OCI-LY3 (cell line): Measurements from ENCODE around the gene LAMTOR1.

Source experiments
- H2AFZ ChIP-seq: fragments of 200-600, 300-600 bp; shearing (Covaris generic); 2 replicates; pipeline ENCODE4 v1.6.0; 2014; ENCODE audit warnings: antibody characterized with exemption, low read depth, low read length
- H3K27ac ChIP-seq: fragments of 200-600, 300-600 bp; sonication (generic); 2 replicates; pipeline ENCODE4 v1.5.1; 2014; ENCODE audit warnings: mild to moderate bottlenecking, low read length, moderate library complexity, mixed read lengths
- H3K27me3 ChIP-seq: fragments of 200-600, 300-600 bp; sonication (generic); 2 replicates; pipeline ENCODE4 v1.6.1; 2014; ENCODE audit warnings: low read depth, low read length, mixed read lengths
- H3K36me3 ChIP-seq: fragments of 200-600, 300-600 bp; sonication (generic); replicated peaks from 2 replicates; pipeline ENCODE3; 2014; ENCODE audit warnings: low read depth, low read length, mixed read lengths
- H3K4me1 ChIP-seq: fragments of 300-600, 200-600 bp; sonication (generic); 2 replicates; pipeline ENCODE4 v1.6.1; 2014; ENCODE audit warnings: low read length, mixed read lengths
- H3K4me2 ChIP-seq: fragments of 200-600, 300-600 bp; sonication (generic); 2 replicates; pipeline ENCODE4 v1.6.1; 2014; ENCODE audit warnings: low read length, mixed read lengths
- H3K4me3 ChIP-seq: fragments of 300-600, 200-600 bp; sonication (generic); 2 replicates; pipeline ENCODE4 v1.5.1; 2014; ENCODE audit warnings: antibody characterized with exemption, mild to moderate bottlenecking, low read length, moderate library complexity
- H3K79me2 ChIP-seq: fragments of 300-600, 200-600 bp; shearing (Covaris generic); 2 replicates; pipeline ENCODE4 v1.6.1; 2014; ENCODE audit warnings: mild to moderate bottlenecking, low read length, mixed read lengths
- H3K9ac ChIP-seq: fragments of 300-600, 200-600 bp; shearing (Covaris generic); 2 replicates; pipeline ENCODE4 v1.6.0; 2014; ENCODE audit warnings: mild to moderate bottlenecking, low read length, moderate library complexity
- H3K9me3 ChIP-seq: fragments of 200-600, 300-600 bp; shearing (Covaris generic); 2 replicates; pipeline ENCODE4 v1.6.1; 2014; ENCODE audit warnings: low read length, mixed read lengths; ENCODE audit not compliant: insufficient read depth
- H4K20me1 ChIP-seq: fragments of 200-600, 300-600 bp; sonication (generic); 2 replicates; pipeline ENCODE4 v1.6.1; 2016; ENCODE audit warnings: low read length, mixed read lengths; ENCODE audit not compliant: insufficient read depth
- CTCF ChIP-seq: fragments of 200-600, 300-600 bp; sonication (generic); IDR thresholded peaks from 2 replicates; pipeline ENCODE4 v1.5.1; 2014; ENCODE audit warnings: antibody characterized with exemption, low read length, low read depth
- EZH2phosphoT487 ChIP-seq: fragments of 200-600 bp; shearing (Covaris generic); IDR thresholded peaks from 2 replicates; pipeline ENCODE4 v1.6.1; 2018; ENCODE audit warnings: antibody characterized with exemption, mixed run types, low read depth

LAMTOR1 gene

GRCh38 chr11:72081184-72081644, 21.9 kb downstream of the LAMTOR1 start:
- peaks cover 30% of the 10 kb centered on the region for H3K4me1 ChIP-seq
- no peaks in the 10 kb centered on the region for H3K9me3 ChIP-seq
- H2AFZ ChIP-seq = peak overlapping the region; percentile 93
- no peaks in the 10 kb centered on the region for H3K27me3 ChIP-seq
- no peaks in the 10 kb centered on the region for H4K20me1 ChIP-seq
- H3K27ac ChIP-seq = peak overlapping the region; percentile 39; the same call in 1 of the 2 replicates
- H3K79me2 ChIP-seq = peaks cover 38% of the 10 kb centered on the region
- H3K9ac ChIP-seq = peak overlapping the region; percentile 76
- H3K4me2 ChIP-seq = peak overlapping the region; percentile 86
- peak overlapping the region; percentile 86 for H3K4me3 ChIP-seq
- TF ChIP-seq EZH2phosphoT487 (no peak), CTCF (no peak)
- no peaks in the 10 kb centered on the region for H3K36me3 ChIP-seq

- no peak for TF ChIP-seq EZH2phosphoT487
- Histone ChIP-seq H3K27ac (peak within 1 kb of the TSS; percentile 69), H2AFZ (peak within 1 kb of the TSS; percentile 93), H3K9ac (peak within 1 kb of the TSS; percentile 76), H3K4me1 (peaks cover 30% of the 10 kb centered on the region), H3K79me2 (peaks cover 45% of the 10 kb centered on the region), H4K20me1 (no peaks in the 10 kb centered on the region), H3K4me2 (peak within 1 kb of the TSS; percentile 86), H3K27me3 (no peaks in the 10 kb centered on the region), H3K4me3 (peak within 1 kb of the TSS; percentile 86), H3K9me3 (no peaks in the 10 kb centered on the region), H3K36me3 (peaks cover 4% of the 10 kb centered on the region)
These were observed 22.5 kb downstream of the LAMTOR1 start, which contains the start of the genes LRRC51 and NUMA1 for GRCh38 chr11:72080326-72081183. TSS of gene LRRC51 (plus strand) at chr11:72080850. CDS start at chr11:72089084, 8,234 bp downstream. TSS of gene NUMA1 (minus strand) at chr11:72080542. CDS start at chr11:72035943, 44,599 bp downstream.

DNA sequence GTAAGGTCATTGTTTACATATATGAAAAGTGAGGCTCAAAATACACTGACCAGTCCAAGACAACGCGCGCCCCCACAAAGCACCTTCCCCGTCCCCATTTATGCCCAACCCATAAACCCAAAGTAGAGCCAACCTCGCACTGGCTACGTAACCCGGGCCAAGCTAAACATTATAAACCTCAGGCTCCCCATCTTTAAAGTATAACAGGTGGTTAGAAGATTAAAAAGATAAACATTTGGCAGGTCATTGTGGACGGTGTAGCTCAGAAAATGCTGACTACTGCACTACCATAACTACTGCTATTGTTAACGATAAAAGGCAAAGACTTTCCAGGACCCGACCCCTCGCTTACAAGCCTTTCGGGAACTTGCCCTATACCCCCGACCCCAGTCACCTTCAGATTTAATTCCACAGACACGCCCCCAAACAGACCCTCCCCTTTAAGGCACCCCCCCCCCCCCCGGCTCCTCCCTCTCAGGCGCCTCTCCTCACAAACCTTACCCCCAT, 23.2 kb downstream of the LAMTOR1 start:
- Histone ChIP-seq H4K20me1 (no peaks in the 10 kb centered on the region), H3K9me3 (no peaks in the 10 kb centered on the region), H3K4me2 (peak overlapping the region; percentile 60), H3K27me3 (no peaks in the 10 kb centered on the region), H3K36me3 (peaks cover 7% of the 10 kb centered on the region), H3K4me3 (peak overlapping the region; percentile 79), H3K9ac (peak overlapping the region; percentile 76), H2AFZ (peak overlapping the region; percentile 24; the same call in 1 of the 2 replicates), H3K4me1 (peaks cover 33% of the 10 kb centered on the region), H3K79me2 (peaks cover 51% of the 10 kb centered on the region), H3K27ac (peak overlapping the region; percentile 69)
- no peak for TF ChIP-seq EZH2phosphoT487
- TF ChIP-seq CTCF = no peak

- H3K9ac ChIP-seq = no peak overlapping the region
- TF ChIP-seq CTCF = no peak
- no peak for TF ChIP-seq EZH2phosphoT487
- no peaks in the 10 kb centered on the region for H3K9me3 ChIP-seq
- H4K20me1 ChIP-seq = no peaks in the 10 kb centered on the region
- H3K4me2 ChIP-seq = peak overlapping the region; percentile 60
- H3K79me2 ChIP-seq = peaks cover 62% of the 10 kb centered on the region
- H2AFZ ChIP-seq = no peak overlapping the region
- peak overlapping the region; percentile 79 for H3K4me3 ChIP-seq
- H3K27ac ChIP-seq = no peak overlapping the region
- no peaks in the 10 kb centered on the region for H3K27me3 ChIP-seq
- peaks cover 7% of the 10 kb centered on the region for H3K36me3 ChIP-seq
- H3K4me1 ChIP-seq = peaks cover 33% of the 10 kb centered on the region
These were observed 24.6 kb downstream of the LAMTOR1 start for GRCh38 chr11:72078477-72078876.
